SK-N-SH (cell line): Measurements from ENCODE around the gene SERPINB5. TPM values are rescaled to one million over a fixed set of nuclear protein-coding genes. Genes with fewer than 3 reads are reported as not detected.

Experiments
- CTCF ChIA-PET: fragments of 300-600, 350-600 bp; formaldehyde crosslinking; extraction: SDS; loops from one replicate; lab custom pipeline; 2021; lab: Yijun Ruan, JAX
- POLR2A ChIA-PET: fragments of 350-600 bp; sonication (Branson Sonifier 250); formaldehyde crosslinking; extraction: SDS; loops from one replicate; lab custom pipeline; 2020; ENCODE audit warnings: antibody characterized with exemption, inconsistent platforms; lab: Yijun Ruan, JAX
- DNase-seq: peaks from one replicate; pipeline ENCODE4 v3.0.0; 2012
- H2AFZ ChIP-seq: fragments of 200-600 bp; sonication (generic); 2 replicates; pipeline ENCODE4 v1.8.1; 2016; ENCODE audit warnings: antibody characterized with exemption, mild to moderate bottlenecking, low read depth
- H3F3A ChIP-seq: fragments of 200-600 bp; sonication (generic); replicated peaks from 2 replicates; pipeline ENCODE3; 2016; ENCODE audit warnings: antibody characterized with exemption, mild to moderate bottlenecking; ENCODE audit not compliant: insufficient read depth
- H3K27ac ChIP-seq, 2 experiments: fragments of 200-500 bp in 1 of 2; fragments of 200-600 bp in 1 of 2; sonication (Bioruptor generic) in 1 of 2; sonication (generic), shearing (Covaris generic) in 1 of 2; 2 replicates each; pipeline versions ENCODE4 v1.5.1 to v1.6.1; 2014 to 2016; ENCODE audit warnings: low read depth in 2 of 2, inconsistent platforms in 1 of 2, low read length in 1 of 2, mild to moderate bottlenecking in 1 of 2, mixed read lengths in 1 of 2
- H3K27me3 ChIP-seq: fragments of 200-600 bp; sonication (generic), shearing (Covaris generic); 2 replicates; pipeline ENCODE4 v1.6.1; 2016; ENCODE audit warnings: mixed run types; ENCODE audit not compliant: insufficient read depth
- H3K36me3 ChIP-seq, 2 experiments: fragments of 200-500 bp in 1 of 2; fragments of 200-600 bp in 1 of 2; sonication (Bioruptor generic) in 1 of 2; sonication (generic) in 1 of 2; replicated peaks in 1 of 2; 2 replicates each; pipeline versions ENCODE3 to v1.5.1; 2014 to 2016; ENCODE audit warnings: low read length in 1 of 2, mild to moderate bottlenecking in 1 of 2; ENCODE audit not compliant: insufficient read depth in 2 of 2, control insufficient read depth in 1 of 2
- H3K4me1 ChIP-seq, 2 experiments: fragments of 200-500 bp in 1 of 2; fragments of 200-600 bp in 1 of 2; sonication (Bioruptor generic) in 1 of 2; sonication (generic), shearing (Covaris generic) in 1 of 2; 2 replicates each; pipeline versions ENCODE4 v1.5.1 to v1.6.1; 2014 to 2016; ENCODE audit warnings: low read depth in 1 of 2, low read length in 1 of 2, mixed run types in 1 of 2; ENCODE audit not compliant: insufficient read depth in 2 of 2, control insufficient read depth in 1 of 2
- H3K4me2 ChIP-seq: fragments of 200-600 bp; sonication (generic), shearing (Covaris generic); 2 replicates; pipeline ENCODE4 v1.6.1; 2017; ENCODE audit warnings: mixed run types
- H3K4me3 ChIP-seq, 2 experiments: fragments of 200-500 bp in 1 of 2; fragments of 200-600 bp in 1 of 2; sonication (Bioruptor generic) in 1 of 2; sonication (generic), shearing (Covaris generic) in 1 of 2; 2 replicates each; pipeline versions ENCODE4 v1.5.1 to v1.8.1; 2014 to 2016; ENCODE audit warnings: low read depth in 2 of 2, inconsistent platforms in 1 of 2, low read length in 1 of 2, mild to moderate bottlenecking in 1 of 2, mixed read lengths in 1 of 2, moderate library complexity in 1 of 2
- H3K79me2 ChIP-seq: fragments of 200-600 bp; sonication (generic); 2 replicates; pipeline ENCODE4 v1.8.1; 2017; ENCODE audit warnings: mild to moderate bottlenecking; ENCODE audit not compliant: insufficient read depth
- H3K9ac ChIP-seq: fragments of 200-600 bp; sonication (generic); 2 replicates; pipeline ENCODE4 v1.6.1; 2017; ENCODE audit warnings: mixed run types
- H3K9me2 ChIP-seq: fragments of 200-600 bp; sonication (generic); 2 replicates; pipeline ENCODE4 v1.6.1; 2017; ENCODE audit warnings: mixed run types
- H3K9me3 ChIP-seq: fragments of 200-600 bp; sonication (generic); 2 replicates; pipeline ENCODE4 v1.6.1; 2017; ENCODE audit warnings: mixed run types, mild to moderate bottlenecking, moderate library complexity
- H4K20me1 ChIP-seq: fragments of 200-600 bp; sonication (generic); 2 replicates; pipeline ENCODE4 v1.6.1; 2017; ENCODE audit warnings: mild to moderate bottlenecking, mixed run types; ENCODE audit not compliant: insufficient read depth
- EP300 ChIP-seq, 2 experiments: IDR thresholded peaks; 2 replicates each; pipeline versions ENCODE4 v1.4.0 to v1.6.1; 2012; ENCODE audit warnings: borderline replicate concordance in 1 of 2, low read depth in 1 of 2, low read length in 1 of 2
- FOXJ3 ChIP-seq: sonication (generic); formaldehyde crosslinking; IDR thresholded peaks from 2 replicates; pipeline ENCODE4 v1.5.1; 2020; ENCODE audit warnings: mild to moderate bottlenecking, missing genetic modification reagents
- FOXM1 ChIP-seq: IDR thresholded peaks from 2 replicates; pipeline ENCODE4 v1.4.0; 2012; ENCODE audit warnings: low read depth, mild to moderate bottlenecking
- GABPA ChIP-seq: IDR thresholded peaks from 2 replicates; pipeline ENCODE4 v1.4.0; 2012; ENCODE audit warnings: low read depth, mild to moderate bottlenecking
- MEF2A ChIP-seq: IDR thresholded peaks from 2 replicates; pipeline ENCODE4 v1.4.0; 2012; ENCODE audit warnings: low read depth, borderline replicate concordance
- MXI1 ChIP-seq: IDR thresholded peaks from 2 replicates; pipeline ENCODE4 v1.6.1; 2012; ENCODE audit warnings: mild to moderate bottlenecking, low read depth, low read length, improper control_type of control experiment
- NFIC ChIP-seq: IDR thresholded peaks from 2 replicates; pipeline ENCODE4 v1.4.0; 2012; ENCODE audit warnings: borderline replicate concordance
- POLR2AphosphoS5 ChIP-seq: IDR thresholded peaks from 2 replicates; pipeline ENCODE4 v1.6.1; 2012; ENCODE audit warnings: low read depth, low read length
- RAD21 ChIP-seq: IDR thresholded peaks from 2 replicates; pipeline ENCODE4 v1.6.1; 2012; ENCODE audit warnings: mild to moderate bottlenecking, low read length
- RCOR1 ChIP-seq: fragments of 150-350 bp; IDR thresholded peaks from 2 replicates; pipeline ENCODE4 v1.6.1; 2017; ENCODE audit warnings: antibody characterized with exemption, low read length
- RFX5 ChIP-seq: IDR thresholded peaks from 2 replicates; pipeline ENCODE4 v1.6.1; 2012; ENCODE audit warnings: mild to moderate bottlenecking, improper control_type of control experiment, low read length
- TEAD4 ChIP-seq: IDR thresholded peaks from 2 replicates; pipeline ENCODE4 v1.4.0; 2012; ENCODE audit warnings: mild to moderate bottlenecking, borderline replicate concordance; ENCODE audit not compliant: insufficient read depth
- WGBS: methylation state at CpG from one replicate; pipeline ENCODE4 v1.1.6; 2017; ENCODE audit warnings: low lambda C conversion rate; 5-methylcytosine and 5-hydroxymethylcytosine counted together
- polyA plus RNA-seq, 3 experiments: library from polyadenylated mRNA; depleted of rRNA; stranded (reverse); fragments of >200 nt; gene quantifications; 2 replicates each; pipeline ENCODE4 v1.2.3, GENCODE V29; 2012
- TF ChIP-seq, protein P1 (sequence below): fragments of 150-350 bp; IDR thresholded peaks from 2 replicates; pipeline ENCODE4 v1.6.1; 2017; ENCODE audit warnings: antibody characterized with exemption, low read length, low read depth, borderline replicate concordance
- TF ChIP-seq, protein P2 (sequence below): fragments of 200-600 bp; sonication (generic); IDR thresholded peaks from 2 replicates; pipeline ENCODE4 v1.6.1; 2017; ENCODE audit warnings: antibody characterized with exemption, mild to moderate bottlenecking, moderate library complexity
- TF ChIP-seq, protein P3 (sequence below): IDR thresholded peaks from 2 replicates; pipeline ENCODE4; 2012
- TF ChIP-seq, protein P4 (sequence below): IDR thresholded peaks from 2 replicates; pipeline ENCODE4 v1.4.0; 2012; ENCODE audit warnings: low read depth, borderline replicate concordance

The SERPINB5 gene
- polyA plus RNA-seq, 1 of the 3 experiments (the other 2 are of a cell fraction) = not detected

DNA sequence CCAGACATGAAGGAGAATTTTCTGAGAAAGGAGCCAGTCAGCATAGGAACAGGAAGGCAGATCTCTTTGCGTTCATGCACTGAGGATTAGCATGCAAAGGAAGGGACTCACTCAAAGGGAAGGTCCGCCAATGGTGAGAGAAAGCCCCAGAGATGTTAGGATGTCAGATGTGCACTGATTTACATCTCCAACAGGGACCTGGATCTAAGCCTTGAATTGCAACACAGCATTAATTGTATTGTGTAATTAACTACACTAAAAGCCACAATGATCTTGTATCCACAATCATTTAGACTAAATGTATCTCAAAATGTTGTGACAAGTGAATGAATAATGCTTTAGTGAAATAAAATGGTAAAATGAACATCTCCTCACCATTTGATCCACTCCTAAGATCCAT lies 4.2 kb downstream of the SERPINB5 start:
- peaks cover 16% of the 10 kb centered on the region; the same call in 1 of the 2 replicates for H3K27me3 ChIP-seq
- no peak for DNase-seq
- H3K79me2 ChIP-seq = no peaks in the 10 kb centered on the region
- TF ChIP-seq RAD21 (no peak), POLR2AphosphoS5 (no peak), FOXM1 (no peak), EP300 (IDR thresholded peaks at IDR 0.05; ENCODE audit: borderline replicate concordance in 1 of 2, low read depth in 1 of 2, low read length in 1 of 2) (no peak), GABPA (no peak), RFX5 (no peak), TEAD4 (no peak), MXI1 (no peak), RCOR1 (no peak), FOXJ3 (CRISPR knock-in tag) (no peak), NFIC (no peak), MEF2A (no peak)
- TF ChIP-seq, protein P1, sequence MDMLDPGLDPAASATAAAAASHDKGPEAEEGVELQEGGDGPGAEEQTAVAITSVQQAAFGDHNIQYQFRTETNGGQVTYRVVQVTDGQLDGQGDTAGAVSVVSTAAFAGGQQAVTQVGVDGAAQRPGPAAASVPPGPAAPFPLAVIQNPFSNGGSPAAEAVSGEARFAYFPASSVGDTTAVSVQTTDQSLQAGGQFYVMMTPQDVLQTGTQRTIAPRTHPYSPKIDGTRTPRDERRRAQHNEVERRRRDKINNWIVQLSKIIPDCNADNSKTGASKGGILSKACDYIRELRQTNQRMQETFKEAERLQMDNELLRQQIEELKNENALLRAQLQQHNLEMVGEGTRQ = no peak
- TF ChIP-seq, protein P2, sequence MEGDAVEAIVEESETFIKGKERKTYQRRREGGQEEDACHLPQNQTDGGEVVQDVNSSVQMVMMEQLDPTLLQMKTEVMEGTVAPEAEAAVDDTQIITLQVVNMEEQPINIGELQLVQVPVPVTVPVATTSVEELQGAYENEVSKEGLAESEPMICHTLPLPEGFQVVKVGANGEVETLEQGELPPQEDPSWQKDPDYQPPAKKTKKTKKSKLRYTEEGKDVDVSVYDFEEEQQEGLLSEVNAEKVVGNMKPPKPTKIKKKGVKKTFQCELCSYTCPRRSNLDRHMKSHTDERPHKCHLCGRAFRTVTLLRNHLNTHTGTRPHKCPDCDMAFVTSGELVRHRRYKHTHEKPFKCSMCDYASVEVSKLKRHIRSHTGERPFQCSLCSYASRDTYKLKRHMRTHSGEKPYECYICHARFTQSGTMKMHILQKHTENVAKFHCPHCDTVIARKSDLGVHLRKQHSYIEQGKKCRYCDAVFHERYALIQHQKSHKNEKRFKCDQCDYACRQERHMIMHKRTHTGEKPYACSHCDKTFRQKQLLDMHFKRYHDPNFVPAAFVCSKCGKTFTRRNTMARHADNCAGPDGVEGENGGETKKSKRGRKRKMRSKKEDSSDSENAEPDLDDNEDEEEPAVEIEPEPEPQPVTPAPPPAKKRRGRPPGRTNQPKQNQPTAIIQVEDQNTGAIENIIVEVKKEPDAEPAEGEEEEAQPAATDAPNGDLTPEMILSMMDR = no peak
- TF ChIP-seq, protein P3, sequence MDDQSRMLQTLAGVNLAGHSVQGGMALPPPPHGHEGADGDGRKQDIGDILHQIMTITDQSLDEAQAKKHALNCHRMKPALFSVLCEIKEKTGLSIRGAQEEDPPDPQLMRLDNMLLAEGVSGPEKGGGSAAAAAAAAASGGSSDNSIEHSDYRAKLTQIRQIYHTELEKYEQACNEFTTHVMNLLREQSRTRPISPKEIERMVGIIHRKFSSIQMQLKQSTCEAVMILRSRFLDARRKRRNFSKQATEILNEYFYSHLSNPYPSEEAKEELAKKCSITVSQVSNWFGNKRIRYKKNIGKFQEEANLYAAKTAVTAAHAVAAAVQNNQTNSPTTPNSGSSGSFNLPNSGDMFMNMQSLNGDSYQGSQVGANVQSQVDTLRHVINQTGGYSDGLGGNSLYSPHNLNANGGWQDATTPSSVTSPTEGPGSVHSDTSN = no peak
- TF ChIP-seq, protein P4, sequence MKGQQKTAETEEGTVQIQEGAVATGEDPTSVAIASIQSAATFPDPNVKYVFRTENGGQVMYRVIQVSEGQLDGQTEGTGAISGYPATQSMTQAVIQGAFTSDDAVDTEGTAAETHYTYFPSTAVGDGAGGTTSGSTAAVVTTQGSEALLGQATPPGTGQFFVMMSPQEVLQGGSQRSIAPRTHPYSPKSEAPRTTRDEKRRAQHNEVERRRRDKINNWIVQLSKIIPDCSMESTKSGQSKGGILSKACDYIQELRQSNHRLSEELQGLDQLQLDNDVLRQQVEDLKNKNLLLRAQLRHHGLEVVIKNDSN = no peak
- H3K36me3 ChIP-seq = no peaks in the 10 kb centered on the region
- 6% methylated on average over 2 of the region's 2 CpGs for WGBS
- POLR2A ChIA-PET = no interaction called here
- no peaks in the 10 kb centered on the region for H4K20me1 ChIP-seq
- CTCF ChIA-PET = interaction anchor here (0.9 kb wide), 1 partner anchor 43 kb away, joined by 3 read pairs; no protein-coding TSS in a partner anchor
- no peak overlapping the region for H2AFZ ChIP-seq
- no peak overlapping the region for H3K4me2 ChIP-seq
- H3K9me3 ChIP-seq = no peaks in the 10 kb centered on the region
- no peaks in the 10 kb centered on the region for H3K4me1 ChIP-seq
- no peaks in the 10 kb centered on the region for H3K9me2 ChIP-seq
- no peaks in the 10 kb centered on the region for H3F3A ChIP-seq
- no peak overlapping the region for H3K9ac ChIP-seq
- H3K4me3 ChIP-seq = no peak overlapping the region
- no peak overlapping the region for H3K27ac ChIP-seq
